HCT116 (cell line): ENCODE results near the gene GALNT18. TPM values are rescaled to one million over a fixed set of nuclear protein-coding genes. Genes with fewer than 3 reads are reported as not detected.

Experiments used
- ATAC-seq: fragments of 200-7000 bp; cut with Tn5 transposase; 2 replicates; pipeline ENCODE4 v1.9.1; 2020; ENCODE audit warnings: mild to moderate bottlenecking, moderate library complexity
- BruUV-seq: library from RNA; stranded (reverse); fragments of 400-500 nt; replicated peaks from 2 replicates; lab custom pipeline; 2021; lab: Mats Ljungman, UMichigan
- CTCF ChIA-PET: fragments of 300-600 bp; sonication (Branson Sonifier 250); formaldehyde crosslinking; loops from one replicate; lab custom pipeline; 2021; ENCODE audit warnings: antibody characterized with exemption; lab: Charles Lee
- POLR2A ChIA-PET: fragments of 300-600, 350-600 bp; sonication (Branson Sonifier 250); formaldehyde crosslinking; loops from one replicate; lab custom pipeline; 2021; ENCODE audit warnings: antibody characterized with exemption; lab: Charles Lee
- RAD21 ChIA-PET, 2 experiments: fragments of 300-600 bp; sonication (Branson Sonifier 250); formaldehyde crosslinking; loops; one replicate each; lab custom pipeline; 2023; ENCODE audit warnings: low total read pairs in 2 of 2; ENCODE audit not compliant: uncharacterized antibody in 2 of 2, unreplicated experiment in 2 of 2, low non-redundant PET in 1 of 2; lab: Charles Lee
- DNase-seq: peaks from one replicate; pipeline ENCODE4 v3.0.0-alpha.2; 2010; ENCODE audit warnings: low read depth, low spot score
- H2AFZ ChIP-seq: fragments of 200-600 bp; shearing (Covaris generic), sonication (generic); 2 replicates; pipeline ENCODE4 v1.6.1; 2017; ENCODE audit warnings: low read depth, mixed run types, mixed read lengths, antibody characterized with exemption, low read length; ENCODE audit not compliant: poor library complexity, severe bottlenecking
- H3K27ac ChIP-seq: 2 replicates; pipeline ENCODE4 v1.5.1; 2012; ENCODE audit warnings: low read depth, low read length
- H3K27me3 ChIP-seq: fragments of 200-600 bp; sonication (generic); 2 replicates; pipeline ENCODE4 v1.6.1; 2016; ENCODE audit warnings: mixed run types, low read length, mixed read lengths; ENCODE audit not compliant: insufficient read depth
- H3K36me3 ChIP-seq, 2 experiments: fragments of 200-500 bp in 1 of 2; fragments of 200-600 bp in 1 of 2; sonication (Bioruptor generic) in 1 of 2; sonication (generic) in 1 of 2; 2 replicates each; pipeline versions ENCODE4 v1.5.1 to v1.6.1; 2014 to 2016; ENCODE audit warnings: low read length in 2 of 2, inconsistent platforms in 1 of 2, mixed read lengths in 1 of 2, mixed run types in 1 of 2; ENCODE audit not compliant: insufficient read depth in 2 of 2, control insufficient read depth in 1 of 2
- H3K4me1 ChIP-seq, 2 experiments: fragments of 200-600 bp in 1 of 2; sonication (generic) in 1 of 2; 2 replicates each; pipeline versions ENCODE4 v1.5.1 to v1.6.1; 2012 to 2017; ENCODE audit warnings: low read length in 2 of 2, inconsistent platforms in 1 of 2, mild to moderate bottlenecking in 1 of 2, mixed read lengths in 1 of 2, mixed run types in 1 of 2, moderate library complexity in 1 of 2; ENCODE audit not compliant: insufficient read depth in 2 of 2, control insufficient read depth in 1 of 2
- H3K4me2 ChIP-seq: fragments of 200-600 bp; sonication (generic); 2 replicates; pipeline ENCODE4 v1.6.1; 2017; ENCODE audit warnings: mixed run types, low read length, mixed read lengths
- H3K4me3 ChIP-seq, 2 experiments: fragments of 200-600 bp in 1 of 2; sonication (generic) in 1 of 2; replicated peaks in 1 of 2; 2 replicates each; pipeline ENCODE4 v1.5.1; 2011 to 2016; ENCODE audit warnings: low read length in 2 of 2, control low read depth in 1 of 2, low read depth in 1 of 2, mild to moderate bottlenecking in 1 of 2, mixed read lengths in 1 of 2, mixed run types in 1 of 2
- H3K79me2 ChIP-seq: fragments of 200-600 bp; sonication (generic); 2 replicates; pipeline ENCODE4 v1.6.1; 2017; ENCODE audit warnings: mild to moderate bottlenecking, mixed run types, low read length, moderate library complexity, mixed read lengths; ENCODE audit not compliant: insufficient read depth
- H3K9ac ChIP-seq: fragments of 200-600 bp; sonication (generic); 2 replicates; pipeline ENCODE4 v1.6.1; 2016; ENCODE audit warnings: low read length, mixed read lengths
- H3K9me2 ChIP-seq: fragments of 200-600 bp; sonication (generic), shearing (Covaris generic); 2 replicates; pipeline ENCODE4 v1.6.1; 2017; ENCODE audit warnings: mixed run types, mild to moderate bottlenecking, moderate library complexity; ENCODE audit not compliant: insufficient read depth
- H3K9me3 ChIP-seq, 2 experiments: fragments of 200-500 bp in 1 of 2; fragments of 200-600 bp in 1 of 2; sonication (Bioruptor generic) in 1 of 2; sonication (generic) in 1 of 2; 2 replicates each; pipeline ENCODE4 v1.6.1; 2014 to 2017; ENCODE audit warnings: low read length in 2 of 2, mixed read lengths in 2 of 2, inconsistent platforms in 1 of 2, low read depth in 1 of 2, mild to moderate bottlenecking in 1 of 2, mixed run types in 1 of 2, moderate library complexity in 1 of 2; ENCODE audit not compliant: control insufficient read depth in 1 of 2, insufficient read depth in 1 of 2
- H4K20me1 ChIP-seq: fragments of 200-600 bp; sonication (generic), shearing (Covaris generic); 2 replicates; pipeline ENCODE4 v1.6.1; 2017; ENCODE audit warnings: mixed run types, mild to moderate bottlenecking, moderate library complexity; ENCODE audit not compliant: insufficient read depth
- CTCF ChIP-seq, 3 experiments: fragments of 200-600 bp in 1 of 3; sonication (generic) in 1 of 3; IDR thresholded peaks in 2 of 3; conservative IDR thresholded peaks in 1 of 3; 2 replicates each; pipeline ENCODE4 v1.5.1; 2012 to 2017; ENCODE audit warnings: low read depth in 2 of 3, low read length in 2 of 3, antibody characterized with exemption in 1 of 3, borderline replicate concordance in 1 of 3, control low read depth in 1 of 3, mild to moderate bottlenecking in 1 of 3, mixed read lengths in 1 of 3, mixed run types in 1 of 3, moderate library complexity in 1 of 3; ENCODE audit not compliant: insufficient read depth in 1 of 3
- EGR1 ChIP-seq: IDR thresholded peaks from 2 replicates; pipeline ENCODE4 v1.6.1; 2012; ENCODE audit warnings: low read depth
- EZH2 ChIP-seq: fragments of 200-600 bp; sonication (generic); IDR thresholded peaks from 2 replicates; pipeline ENCODE4 v1.6.1; 2017; ENCODE audit warnings: antibody characterized with exemption, mixed run types
- EZH2phosphoT487 ChIP-seq: fragments of 200-600 bp; IDR thresholded peaks from 2 replicates; pipeline ENCODE4 v1.6.1; 2018; ENCODE audit warnings: antibody characterized with exemption, borderline replicate concordance
- POLR2A ChIP-seq: IDR thresholded peaks from 2 replicates; pipeline ENCODE4 v1.7.0; 2011; ENCODE audit warnings: borderline replicate concordance; ENCODE audit not compliant: insufficient read depth, insufficient read length; ENCODE audit errors: extremely low read depth
- POLR2AphosphoS5 ChIP-seq: IDR thresholded peaks from 2 replicates; pipeline ENCODE4 v1.6.1; 2011; ENCODE audit warnings: mild to moderate bottlenecking, low read depth, low read length, moderate library complexity
- SIN3A ChIP-seq: IDR thresholded peaks from 2 replicates; pipeline ENCODE4 v1.6.1; 2012; ENCODE audit warnings: low read depth
- SP1 ChIP-seq: IDR thresholded peaks from 2 replicates; pipeline ENCODE4 v1.6.1; 2012; ENCODE audit warnings: low read depth
- SRF ChIP-seq: IDR thresholded peaks from 2 replicates; pipeline ENCODE4 v1.6.1; 2012; ENCODE audit warnings: low read depth
- TCF7L2 ChIP-seq: IDR thresholded peaks from 2 replicates; pipeline ENCODE4 v1.7.0; 2011; ENCODE audit warnings: borderline replicate concordance, inconsistent platforms; ENCODE audit not compliant: insufficient read depth, insufficient read length; ENCODE audit errors: extremely low read depth
- YY1 ChIP-seq: IDR thresholded peaks from 2 replicates; pipeline ENCODE4 v1.6.1; 2011; ENCODE audit warnings: low read length, low read depth, moderate library complexity, mild to moderate bottlenecking; ENCODE audit not compliant: insufficient replicate concordance; ENCODE audit errors: extremely low read depth
- ZFX ChIP-seq: fragments of 450-650 bp; IDR thresholded peaks from 2 replicates; pipeline ENCODE4 v1.6.1; 2017
- ZNF274 ChIP-seq: fragments of 200-500 bp; sonication (Bioruptor generic); IDR thresholded peaks from 2 replicates; pipeline ENCODE4 v1.6.1; 2014; ENCODE audit warnings: mild to moderate bottlenecking, low read depth, low read length, inconsistent platforms
- intact Hi-C: fragments of 100-400 bp; cut with micrococcal nuclease; formaldehyde crosslinking; loops from 2 replicates; pipeline ENCODE4 v1.10.0; 2022
- total RNA-seq: library from RNA; stranded (reverse); gene quantifications from one replicate; pipeline ENCODE4 v1.2.1, GENCODE V29; 2021; ENCODE audit not compliant: unreplicated experiment

Gene GALNT18
- total RNA-seq, 1 experiment from 2014 or later = 19.9 TPM

GRCh38 chr11:11669233-11669846 lies 47.5 kb upstream of the GALNT18 start:
- TF ChIP-seq ZFX = no peak
- TF ChIP-seq YY1 = no peak
- no peak for TF ChIP-seq EGR1
- no peak for TF ChIP-seq POLR2A
- no peak for TF ChIP-seq SIN3A
- no peak for TF ChIP-seq SP1
- TF ChIP-seq EZH2phosphoT487 = no peak
- TF ChIP-seq TCF7L2 = no peak
- TF ChIP-seq POLR2AphosphoS5 = no peak
- TF ChIP-seq ZNF274 = no peak
- TF ChIP-seq SRF = no peak
- TF ChIP-seq EZH2 = no peak
- no peak for TF ChIP-seq CTCF (IDR thresholded peaks at IDR 0.05 in 2 of 3, conservative IDR thresholded peaks at IDR 0.05 in 1 of 3; ENCODE audit: borderline replicate concordance in 1 of 3, insufficient read depth in 1 of 3, low read depth in 2 of 3, low read length in 2 of 3)
- ATAC-seq = no peak
- no peak overlapping the region for H3K4me3 ChIP-seq
- no peak overlapping the region for H3K27ac ChIP-seq
- no peaks in the 10 kb centered on the region for H3K36me3 ChIP-seq
- ChIA-PET POLR2A (no interaction called here), RAD21 (no interaction called here), CTCF (interaction anchor here (0.9 kb wide), 1 partner anchor 47 kb away, joined by 3 read pairs; the partner anchor contains the start of gene GALNT18)
- no peaks in the 10 kb centered on the region for H3K79me2 ChIP-seq
- H3K9ac ChIP-seq = no peak overlapping the region
- no peaks in the 10 kb centered on the region for H3K9me3 ChIP-seq
- intact Hi-C loops = no loop called here
- H4K20me1 ChIP-seq = no peaks in the 10 kb centered on the region
- H3K9me2 ChIP-seq = no peaks in the 10 kb centered on the region
- no peak overlapping the region for H2AFZ ChIP-seq
- peaks cover 6% of the 10 kb centered on the region; the same call in 1 of the 2 replicates for H3K27me3 ChIP-seq
- no peaks in the 10 kb centered on the region for H3K4me1 ChIP-seq
- H3K4me2 ChIP-seq = no peak overlapping the region
- DNase-seq = no peak
- no TSS peak for BruUV-seq
